Hepatocyte (in vitro differentiated cells): ENCODE measurements around the gene PARVG. TPM values are rescaled to one million over a fixed set of nuclear protein-coding genes. Genes with fewer than 3 reads are reported as not detected.

Experiments
- DNase-seq: peaks from one replicate; pipeline ENCODE4 v3.0.0-alpha.2; 2016; ENCODE audit warnings: low spot score
- H2AFZ ChIP-seq: fragments of 200-600 bp; sonication (generic); 2 replicates; pipeline ENCODE4 v1.6.0; 2016; ENCODE audit warnings: antibody characterized with exemption, mild to moderate bottlenecking
- H3K27ac ChIP-seq: fragments of 200-600 bp; sonication (generic); 2 replicates; pipeline ENCODE4 v1.5.1; 2016; ENCODE audit warnings: mild to moderate bottlenecking
- H3K27me3 ChIP-seq: fragments of 200-600 bp; sonication (generic); 2 replicates; pipeline ENCODE4 v1.6.1; 2016
- H3K36me3 ChIP-seq: fragments of 200-600 bp; sonication (generic); replicated peaks from 2 replicates; pipeline ENCODE4 v1.5.1; 2016; ENCODE audit warnings: low read depth; ENCODE audit not compliant: insufficient read depth
- H3K4me1 ChIP-seq: fragments of 200-600 bp; sonication (generic); 2 replicates; pipeline ENCODE4 v1.5.1; 2016; ENCODE audit warnings: mild to moderate bottlenecking, moderate library complexity; ENCODE audit not compliant: insufficient read depth
- H3K4me2 ChIP-seq: fragments of 200-600 bp; sonication (generic); 2 replicates; pipeline ENCODE4 v1.6.0; 2016
- H3K4me3 ChIP-seq: fragments of 200-600 bp; sonication (generic); 2 replicates; pipeline ENCODE4 v1.5.1; 2016; ENCODE audit warnings: mild to moderate bottlenecking
- H3K79me2 ChIP-seq: fragments of 200-600 bp; sonication (generic); 2 replicates; pipeline ENCODE4 v1.6.0; 2017; ENCODE audit warnings: mild to moderate bottlenecking
- H3K9me2 ChIP-seq: fragments of 200-600 bp; sonication (generic); replicated peaks from 2 replicates; pipeline ENCODE4 v1.6.0; 2017; ENCODE audit warnings: mild to moderate bottlenecking; ENCODE audit not compliant: insufficient read depth
- H3K9me3 ChIP-seq: fragments of 200-600 bp; sonication (generic); 2 replicates; pipeline ENCODE4 v1.5.1; 2016; ENCODE audit warnings: low read depth, mild to moderate bottlenecking
- H4K20me1 ChIP-seq: fragments of 200-600 bp; sonication (generic); 2 replicates; pipeline ENCODE4 v1.6.0; 2016; ENCODE audit warnings: mild to moderate bottlenecking; ENCODE audit not compliant: insufficient read depth, poor library complexity, severe bottlenecking
- EZH2 ChIP-seq: fragments of 200-600 bp; sonication (generic); IDR thresholded peaks from 2 replicates; pipeline ENCODE4 v1.6.1; 2016; ENCODE audit warnings: antibody characterized with exemption, mild to moderate bottlenecking, borderline replicate concordance
- EZH2phosphoT487 ChIP-seq: fragments of 200-600 bp; sonication (generic); IDR thresholded peaks from one replicate; pipeline ENCODE4 v1.6.1; 2018; ENCODE audit warnings: antibody characterized with exemption, mild to moderate bottlenecking, low read depth, moderate library complexity; ENCODE audit not compliant: unreplicated experiment, severe bottlenecking
- WGBS: methylation state at CpG from one replicate; pipeline ENCODE4 v1.1.6; 2016; ENCODE audit warnings: low lambda C conversion rate; ENCODE audit errors: missing lambda C conversion rate; 5-methylcytosine and 5-hydroxymethylcytosine counted together
- polyA plus RNA-seq: library from polyadenylated mRNA; unstranded; fragments of >200 nt; fragmentation: Nextera tagmentation; extraction: Ambion mirVana; gene quantifications from 2 replicates; pipeline ENCODE4 v1.2.1, GENCODE V29; 2016
- total RNA-seq: library from RNA; depleted of rRNA; stranded (reverse); fragments of >200 nt; gene quantifications from 2 replicates; pipeline ENCODE4 v1.2.3, GENCODE V29; 2014
- TF ChIP-seq, protein P1 (sequence below): fragments of 200-600 bp; sonication (generic); IDR thresholded peaks from 2 replicates; pipeline ENCODE4 v1.5.1; 2016; ENCODE audit warnings: antibody characterized with exemption, mild to moderate bottlenecking; ENCODE audit not compliant: poor library complexity

The PARVG gene
- total and polyA plus RNA-seq, 2 experiments from 2014 or later = 0.77 to 1.00 TPM

DNA sequence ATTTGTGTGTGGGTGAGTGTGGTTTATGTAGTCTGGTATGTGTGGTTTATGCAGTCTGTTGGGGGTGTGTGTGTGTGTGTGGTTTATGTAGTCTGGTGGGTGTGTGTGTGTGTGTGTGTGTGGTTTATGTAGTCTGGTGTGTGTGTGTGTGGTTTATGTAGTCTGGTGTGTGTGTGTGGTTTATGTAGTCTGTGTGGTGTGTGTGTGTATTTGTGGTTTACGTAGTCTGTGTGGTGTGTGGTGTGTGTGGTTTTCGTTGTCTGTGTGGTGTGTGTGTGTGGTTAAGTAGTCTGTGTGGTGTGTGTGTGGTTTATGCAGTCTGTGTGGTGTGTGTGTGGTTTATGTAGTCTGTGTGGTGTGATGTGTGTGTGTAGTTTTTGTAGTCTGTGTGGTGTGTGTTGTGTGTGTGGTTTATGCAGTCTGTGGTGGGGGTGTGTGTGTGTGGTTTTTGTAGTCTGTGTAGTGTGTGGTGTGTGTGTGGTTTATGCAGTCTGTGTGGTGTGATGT lies 26.2 kb upstream of the PARVG start:
- Histone ChIP-seq H2AFZ (no peak overlapping the region), H3K79me2 (no peaks in the 10 kb centered on the region), H3K27ac (peak overlapping the region; percentile 34), H3K4me2 (no peak overlapping the region), H4K20me1 (no peaks in the 10 kb centered on the region), H3K9me3 (no peaks in the 10 kb centered on the region), H3K4me1 (no peaks in the 10 kb centered on the region), H3K9me2 (no peaks in the 10 kb centered on the region), H3K4me3 (no peak overlapping the region), H3K36me3 (no peaks in the 10 kb centered on the region), H3K27me3 (no peaks in the 10 kb centered on the region)
- DNase-seq = no peak
- no peak for TF ChIP-seq EZH2phosphoT487
- TF ChIP-seq EZH2 = no peak
- TF ChIP-seq, protein P1, sequence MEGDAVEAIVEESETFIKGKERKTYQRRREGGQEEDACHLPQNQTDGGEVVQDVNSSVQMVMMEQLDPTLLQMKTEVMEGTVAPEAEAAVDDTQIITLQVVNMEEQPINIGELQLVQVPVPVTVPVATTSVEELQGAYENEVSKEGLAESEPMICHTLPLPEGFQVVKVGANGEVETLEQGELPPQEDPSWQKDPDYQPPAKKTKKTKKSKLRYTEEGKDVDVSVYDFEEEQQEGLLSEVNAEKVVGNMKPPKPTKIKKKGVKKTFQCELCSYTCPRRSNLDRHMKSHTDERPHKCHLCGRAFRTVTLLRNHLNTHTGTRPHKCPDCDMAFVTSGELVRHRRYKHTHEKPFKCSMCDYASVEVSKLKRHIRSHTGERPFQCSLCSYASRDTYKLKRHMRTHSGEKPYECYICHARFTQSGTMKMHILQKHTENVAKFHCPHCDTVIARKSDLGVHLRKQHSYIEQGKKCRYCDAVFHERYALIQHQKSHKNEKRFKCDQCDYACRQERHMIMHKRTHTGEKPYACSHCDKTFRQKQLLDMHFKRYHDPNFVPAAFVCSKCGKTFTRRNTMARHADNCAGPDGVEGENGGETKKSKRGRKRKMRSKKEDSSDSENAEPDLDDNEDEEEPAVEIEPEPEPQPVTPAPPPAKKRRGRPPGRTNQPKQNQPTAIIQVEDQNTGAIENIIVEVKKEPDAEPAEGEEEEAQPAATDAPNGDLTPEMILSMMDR = no peak
- WGBS = 49% methylated on average over 2 of the region's 2 CpGs

- WGBS = 94% methylated on average over 6 of the region's 14 CpGs
- Histone ChIP-seq H3K27ac (no peak overlapping the region), H3K9me3 (no peaks in the 10 kb centered on the region), H3K27me3 (no peaks in the 10 kb centered on the region), H3K79me2 (no peaks in the 10 kb centered on the region), H3K4me2 (no peak overlapping the region), H2AFZ (no peak overlapping the region), H4K20me1 (no peaks in the 10 kb centered on the region), H3K4me1 (no peaks in the 10 kb centered on the region), H3K9me2 (no peaks in the 10 kb centered on the region), H3K36me3 (no peaks in the 10 kb centered on the region), H3K4me3 (no peak overlapping the region)
- TF ChIP-seq, protein P1 = no peak
- TF ChIP-seq EZH2 (no peak), EZH2phosphoT487 (no peak)
- DNase-seq = no peak
Measured at GRCh38 chr22:44155115-44155514, 25.6 kb upstream of the PARVG start.

DNA sequence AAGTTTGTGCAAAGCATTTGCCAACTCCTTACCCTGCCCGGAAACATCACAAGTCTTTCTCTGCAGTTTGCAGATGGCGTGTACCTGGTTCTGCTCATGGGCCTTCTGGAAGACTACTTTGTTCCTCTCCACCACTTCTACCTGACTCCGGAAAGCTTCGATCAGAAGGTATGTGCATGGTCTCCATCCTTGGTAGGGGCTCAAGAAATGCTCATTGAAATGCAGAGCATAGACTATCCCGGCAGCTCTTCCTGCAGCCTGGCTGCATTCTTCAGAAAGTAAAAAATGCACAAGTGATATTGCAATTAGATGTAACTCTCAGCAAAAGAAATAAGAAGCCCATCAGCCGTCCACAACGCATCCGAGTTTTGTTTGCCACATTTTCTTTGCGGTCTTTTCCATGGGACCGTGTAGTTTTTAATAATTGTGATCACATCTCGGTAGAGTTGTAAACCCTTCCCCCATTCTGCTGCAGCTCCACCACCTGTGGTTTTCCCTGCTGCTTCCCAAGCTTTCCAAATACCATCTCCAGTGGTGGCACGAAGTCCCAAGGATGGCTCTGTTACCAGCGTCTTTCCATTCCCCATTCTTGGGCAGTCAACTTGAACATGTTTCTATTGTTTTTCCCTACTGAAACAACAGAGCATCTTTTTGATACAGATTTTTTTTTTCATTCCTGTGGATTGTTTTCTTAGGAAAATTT lies 22.7 kb upstream of the PARVG start:
- Histone ChIP-seq H3K4me3 (no peak overlapping the region), H4K20me1 (no peaks in the 10 kb centered on the region), H3K27ac (no peak overlapping the region), H3K4me2 (no peak overlapping the region), H3K4me1 (no peaks in the 10 kb centered on the region), H3K9me2 (no peaks in the 10 kb centered on the region), H3K9me3 (no peaks in the 10 kb centered on the region), H3K36me3 (no peaks in the 10 kb centered on the region), H2AFZ (no peak overlapping the region), H3K79me2 (no peaks in the 10 kb centered on the region), H3K27me3 (no peaks in the 10 kb centered on the region)
- WGBS = 89% methylated on average over 13 of the region's 13 CpGs
- TF ChIP-seq EZH2 = no peak
- no peak for TF ChIP-seq EZH2phosphoT487
- TF ChIP-seq, protein P1 = no peak
- DNase-seq = no peak
